Stimulated activated CD8-positive, alpha-beta memory T cell treated with anti-CD3 and anti-CD28 coated beads, Interleukin-2, amount 100 ng/mL, for 48 hours (primary cell): ENCODE data around the gene LPCAT1.
"Not testable (repeated sequence)": the region's sequence is repeated elsewhere in the genome, so short reads cannot be mapped to it uniquely, and the experiment has no call there.

ENCODE experiments used
- DNase-seq, 2 donors: peaks; one replicate each; pipeline ENCODE4 v3.0.0-alpha.2; 2020; ENCODE audit warnings: low read depth in 2 of 2

LPCAT1 gene

GRCh38 chr5:1428107-1428506 lies 95.7 kb downstream of the LPCAT1 start:
- no peak for DNase-seq

DNA sequence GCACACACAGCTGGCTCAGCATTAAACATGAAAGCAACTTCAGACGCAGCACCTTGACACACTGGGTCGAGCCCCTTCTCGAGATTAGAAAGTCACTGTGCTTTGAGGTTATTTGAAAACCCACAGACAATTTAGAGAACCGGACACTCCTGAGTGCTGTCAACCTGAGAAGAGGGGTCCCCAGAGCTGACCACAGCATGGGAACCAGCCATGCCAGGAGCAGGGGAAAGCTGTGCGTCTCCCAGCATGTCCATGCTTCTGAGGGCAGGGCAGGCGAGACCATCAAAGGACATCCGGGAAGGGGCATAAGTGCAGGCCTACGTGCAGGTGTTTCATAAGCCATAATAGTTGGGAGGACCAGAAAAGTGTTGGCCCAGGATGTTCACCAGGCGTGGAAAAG lies 99.0 kb downstream of the LPCAT1 start:
- no peak for DNase-seq

GRCh38 chr5:1423901-1424603 lies 99.7 kb downstream of the LPCAT1 start:
- DNase-seq = no peak

DNA sequence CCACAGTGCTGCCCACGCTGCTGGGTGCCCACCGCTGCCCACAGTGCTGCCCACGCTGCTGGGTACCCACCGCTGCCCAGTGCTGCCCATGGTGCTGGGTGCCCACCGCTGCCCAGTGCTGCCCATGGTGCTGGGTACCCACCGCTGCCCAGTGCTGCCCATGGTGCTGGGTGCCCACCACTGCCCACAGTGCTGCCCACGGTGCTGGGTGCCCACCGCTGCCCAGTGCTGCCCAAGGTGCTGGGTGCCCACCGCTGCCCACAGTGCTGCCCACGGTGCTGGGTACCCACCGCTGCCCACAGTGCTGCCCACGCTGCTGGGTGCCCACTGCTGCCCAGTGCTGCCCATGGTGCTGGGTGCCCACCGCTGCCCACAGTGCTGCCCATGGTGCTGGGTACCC lies 101.2 kb downstream of the LPCAT1 start:
- not testable (repeated sequence) for DNase-seq

- no peak for DNase-seq
Observed at GRCh38 chr5:1421521-1422341, 102.0 kb downstream of the LPCAT1 start.

- DNase-seq = no peak
Observed at GRCh38 chr5:1420211-1421195, 103.3 kb downstream of the LPCAT1 start.

- DNase-seq = no peak
Observed at GRCh38 chr5:1419476-1420210, 104.1 kb downstream of the LPCAT1 start.

DNA sequence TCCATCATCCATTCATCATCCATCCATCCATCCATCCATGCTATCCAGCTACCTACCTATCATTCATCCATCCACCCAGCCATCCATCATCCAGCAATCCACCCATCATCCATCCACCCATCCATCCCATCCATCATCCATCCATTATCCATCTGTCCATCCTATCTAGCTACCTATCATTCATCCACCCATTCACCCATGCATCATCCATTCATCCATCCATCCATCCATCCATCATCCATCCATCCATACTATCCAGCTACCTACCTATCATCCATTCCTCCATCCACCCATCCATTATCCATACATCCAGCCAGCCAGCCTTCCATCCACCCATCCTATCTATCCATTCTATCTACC lies 104.9 kb downstream of the LPCAT1 start:
- no peak for DNase-seq

- DNase-seq = no peak
Observed at GRCh38 chr5:1418238-1418920, 105.4 kb downstream of the LPCAT1 start.

- DNase-seq = no peak
Observed at GRCh38 chr5:1417586-1418225, 106.1 kb downstream of the LPCAT1 start.

DNA sequence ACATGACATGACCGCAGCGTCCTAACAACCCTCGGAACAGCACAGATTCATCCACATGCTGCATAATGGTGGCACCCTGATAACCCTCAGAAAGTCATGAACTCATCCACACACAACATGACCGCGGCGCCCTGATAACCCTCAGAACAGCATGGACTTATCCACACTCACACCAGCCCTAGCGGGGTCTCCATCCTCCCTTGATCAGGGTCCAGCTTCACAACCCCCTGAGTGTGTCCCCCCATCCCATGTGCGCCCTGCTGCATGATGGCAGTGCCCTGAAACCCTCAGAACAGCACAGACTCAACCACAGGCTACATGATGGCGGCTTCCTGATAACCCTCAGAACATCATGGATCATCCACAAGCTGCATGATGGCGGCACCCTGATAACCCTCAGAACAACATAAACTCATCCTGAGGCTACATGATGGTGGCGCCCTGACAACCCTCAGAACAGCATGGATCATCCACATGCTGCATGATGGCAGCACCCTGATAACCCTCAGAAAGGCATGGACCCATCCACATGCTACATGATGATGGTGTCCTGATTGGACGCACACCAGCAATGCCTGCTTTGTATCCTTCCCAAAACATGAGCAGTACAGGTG lies 106.8 kb downstream of the LPCAT1 start:
- DNase-seq = no peak

GRCh38 chr5:1415626-1416360 lies 108.0 kb downstream of the LPCAT1 start:
- DNase-seq = no peak

- no peak for DNase-seq
Observed at GRCh38 chr5:1415059-1415425, 108.7 kb downstream of the LPCAT1 start.

GRCh38 chr5:1414311-1415058 lies 109.3 kb downstream of the LPCAT1 start:
- DNase-seq = no peak

- DNase-seq = no peak
Observed at GRCh38 chr5:1413611-1414241, 110.0 kb downstream of the LPCAT1 start.

GRCh38 chr5:1413211-1413610 lies 110.5 kb downstream of the LPCAT1 start:
- DNase-seq = no peak

- DNase-seq = no peak
Observed at GRCh38 chr5:1412621-1413020, 111.1 kb downstream of the LPCAT1 start.

DNA sequence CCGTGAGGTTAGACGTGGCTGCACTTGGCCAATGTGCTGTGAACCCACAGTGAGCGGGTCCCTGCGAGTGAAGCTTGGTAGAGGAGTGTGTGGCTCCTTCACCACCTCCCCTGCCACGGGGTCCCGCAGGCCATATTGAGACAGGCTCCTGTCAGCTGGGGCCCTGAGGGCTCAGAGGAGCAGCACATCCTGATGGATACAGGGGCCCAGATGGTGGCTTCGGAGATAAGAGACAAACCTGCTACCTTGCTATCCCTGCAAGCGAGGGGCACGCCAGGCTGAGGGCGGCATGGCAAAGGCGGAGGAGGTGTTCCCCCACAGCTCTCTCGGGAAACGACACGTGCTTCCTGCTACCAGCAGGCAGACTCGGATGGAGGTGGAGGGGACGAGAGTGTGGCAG lies 111.6 kb downstream of the LPCAT1 start:
- DNase-seq = no peak
